Measurements from ENCODE around the gene PRAF2. TPM values are rescaled to one million over a fixed set of nuclear protein-coding genes. Genes with fewer than 3 reads are reported as not detected.

Gene PRAF2
- total and polyA plus RNA-seq, 2 of the 13 experiments (the other 11 are each of a cell fraction or from before 2014, with no cell fraction given) = 0.33 to 2.6 TPM

GRCh38 chrX:49043220-49043986, 30.4 kb downstream of the PRAF2 start, which contains the start of gene TFE3 (continued):
- TF ChIP-seq REPIN1 (CRISPR knock-in tag; IDR thresholded peaks at IDR 0.05; ENCODE audit: borderline replicate concordance, low read depth) (0 out of 2 replicates have a peak, but pooled peaks have one; percentile 29), XRCC5 (optimal IDR thresholded peaks at IDR 0.05; ENCODE audit: low read length) (peak; percentile 55), SP4 (CRISPR knock-in tag; IDR thresholded peaks at IDR 0.05) (peak; percentile 88), SALL1 (CRISPR knock-in tag; IDR thresholded peaks at IDR 0.05) (peak; percentile 67; the same call in 1 of the 2 replicates), GFI1 (CRISPR knock-in tag; IDR thresholded peaks at IDR 0.05; ENCODE audit: borderline replicate concordance) (0 out of 2 replicates have a peak, but pooled peaks have one; percentile 40), ZNF598 (CRISPR knock-in tag; IDR thresholded peaks at IDR 0.05; ENCODE audit: borderline replicate concordance) (no peak), ZNF3 (CRISPR knock-in tag; IDR thresholded peaks at IDR 0.05) (0 out of 2 replicates have a peak, but pooled peaks have one; percentile 43), PHF21A (CRISPR knock-in tag; IDR thresholded peaks at IDR 0.05) (peak; percentile 78), ZNF326 (CRISPR knock-in tag; IDR thresholded peaks at IDR 0.05; ENCODE audit: borderline replicate concordance) (no peak), EEA1 (CRISPR knock-in tag; IDR thresholded peaks at IDR 0.05; ENCODE audit: borderline replicate concordance) (no peak), ZNF136 (CRISPR knock-in tag; IDR thresholded peaks at IDR 0.05; ENCODE audit: low read depth) (0 out of 2 replicates have a peak, but pooled peaks have one; percentile 36), ZNF501 (CRISPR knock-in tag; IDR thresholded peaks at IDR 0.05) (0 out of 2 replicates have a peak, but pooled peaks have one; percentile 65), ZNF747 (CRISPR knock-in tag; IDR thresholded peaks at IDR 0.05; ENCODE audit: borderline replicate concordance) (no peak), RXRB (CRISPR knock-in tag; IDR thresholded peaks at IDR 0.05; ENCODE audit: borderline replicate concordance) (no peak), AHR (CRISPR knock-in tag; IDR thresholded peaks at IDR 0.05) (no peak), SP1 (IDR thresholded peaks at IDR 0.05) (no peak), SP1 (CRISPR knock-in tag; IDR thresholded peaks at IDR 0.05) (peak; percentile 60)
- TF ChIP-seq, protein P1, sequence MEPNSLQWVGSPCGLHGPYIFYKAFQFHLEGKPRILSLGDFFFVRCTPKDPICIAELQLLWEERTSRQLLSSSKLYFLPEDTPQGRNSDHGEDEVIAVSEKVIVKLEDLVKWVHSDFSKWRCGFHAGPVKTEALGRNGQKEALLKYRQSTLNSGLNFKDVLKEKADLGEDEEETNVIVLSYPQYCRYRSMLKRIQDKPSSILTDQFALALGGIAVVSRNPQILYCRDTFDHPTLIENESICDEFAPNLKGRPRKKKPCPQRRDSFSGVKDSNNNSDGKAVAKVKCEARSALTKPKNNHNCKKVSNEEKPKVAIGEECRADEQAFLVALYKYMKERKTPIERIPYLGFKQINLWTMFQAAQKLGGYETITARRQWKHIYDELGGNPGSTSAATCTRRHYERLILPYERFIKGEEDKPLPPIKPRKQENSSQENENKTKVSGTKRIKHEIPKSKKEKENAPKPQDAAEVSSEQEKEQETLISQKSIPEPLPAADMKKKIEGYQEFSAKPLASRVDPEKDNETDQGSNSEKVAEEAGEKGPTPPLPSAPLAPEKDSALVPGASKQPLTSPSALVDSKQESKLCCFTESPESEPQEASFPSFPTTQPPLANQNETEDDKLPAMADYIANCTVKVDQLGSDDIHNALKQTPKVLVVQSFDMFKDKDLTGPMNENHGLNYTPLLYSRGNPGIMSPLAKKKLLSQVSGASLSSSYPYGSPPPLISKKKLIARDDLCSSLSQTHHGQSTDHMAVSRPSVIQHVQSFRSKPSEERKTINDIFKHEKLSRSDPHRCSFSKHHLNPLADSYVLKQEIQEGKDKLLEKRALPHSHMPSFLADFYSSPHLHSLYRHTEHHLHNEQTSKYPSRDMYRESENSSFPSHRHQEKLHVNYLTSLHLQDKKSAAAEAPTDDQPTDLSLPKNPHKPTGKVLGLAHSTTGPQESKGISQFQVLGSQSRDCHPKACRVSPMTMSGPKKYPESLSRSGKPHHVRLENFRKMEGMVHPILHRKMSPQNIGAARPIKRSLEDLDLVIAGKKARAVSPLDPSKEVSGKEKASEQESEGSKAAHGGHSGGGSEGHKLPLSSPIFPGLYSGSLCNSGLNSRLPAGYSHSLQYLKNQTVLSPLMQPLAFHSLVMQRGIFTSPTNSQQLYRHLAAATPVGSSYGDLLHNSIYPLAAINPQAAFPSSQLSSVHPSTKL (CRISPR knock-in tag; IDR thresholded peaks at IDR 0.05) = peak; percentile 16; the same call in 1 of the 2 replicates
- TF ChIP-seq, protein P2, sequence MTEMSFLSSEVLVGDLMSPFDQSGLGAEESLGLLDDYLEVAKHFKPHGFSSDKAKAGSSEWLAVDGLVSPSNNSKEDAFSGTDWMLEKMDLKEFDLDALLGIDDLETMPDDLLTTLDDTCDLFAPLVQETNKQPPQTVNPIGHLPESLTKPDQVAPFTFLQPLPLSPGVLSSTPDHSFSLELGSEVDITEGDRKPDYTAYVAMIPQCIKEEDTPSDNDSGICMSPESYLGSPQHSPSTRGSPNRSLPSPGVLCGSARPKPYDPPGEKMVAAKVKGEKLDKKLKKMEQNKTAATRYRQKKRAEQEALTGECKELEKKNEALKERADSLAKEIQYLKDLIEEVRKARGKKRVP (CRISPR knock-in tag; IDR thresholded peaks at IDR 0.05) = no peak
- TF ChIP-seq, protein P3, sequence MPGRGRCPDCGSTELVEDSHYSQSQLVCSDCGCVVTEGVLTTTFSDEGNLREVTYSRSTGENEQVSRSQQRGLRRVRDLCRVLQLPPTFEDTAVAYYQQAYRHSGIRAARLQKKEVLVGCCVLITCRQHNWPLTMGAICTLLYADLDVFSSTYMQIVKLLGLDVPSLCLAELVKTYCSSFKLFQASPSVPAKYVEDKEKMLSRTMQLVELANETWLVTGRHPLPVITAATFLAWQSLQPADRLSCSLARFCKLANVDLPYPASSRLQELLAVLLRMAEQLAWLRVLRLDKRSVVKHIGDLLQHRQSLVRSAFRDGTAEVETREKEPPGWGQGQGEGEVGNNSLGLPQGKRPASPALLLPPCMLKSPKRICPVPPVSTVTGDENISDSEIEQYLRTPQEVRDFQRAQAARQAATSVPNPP (CRISPR knock-in tag; IDR thresholded peaks at IDR 0.05) = no peak
